Measurements from ENCODE around the gene HDC.

DNA sequence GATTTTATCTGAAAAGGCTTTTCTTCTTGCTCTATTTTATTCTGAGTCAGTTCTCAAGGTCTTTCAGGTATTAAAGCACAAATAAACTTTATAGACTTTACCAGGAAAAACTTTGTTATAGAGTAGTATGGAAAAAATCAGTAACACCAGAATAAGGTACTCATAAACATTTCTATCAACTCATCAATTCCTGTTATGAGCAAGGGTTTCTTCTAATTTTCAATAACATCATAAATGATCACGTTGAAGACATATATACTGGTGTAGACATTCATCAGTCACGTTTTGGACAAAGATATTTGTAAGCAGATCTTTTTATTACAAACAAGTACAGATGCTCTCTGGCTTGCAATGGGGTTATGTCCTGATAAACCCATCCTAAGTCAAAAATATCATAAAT is 9.6 kb upstream of the HDC start:
- TF ChIP-seq EP300 (IDR thresholded peaks at IDR 0.05), result no peak
- TF ChIP-seq, protein P1, sequence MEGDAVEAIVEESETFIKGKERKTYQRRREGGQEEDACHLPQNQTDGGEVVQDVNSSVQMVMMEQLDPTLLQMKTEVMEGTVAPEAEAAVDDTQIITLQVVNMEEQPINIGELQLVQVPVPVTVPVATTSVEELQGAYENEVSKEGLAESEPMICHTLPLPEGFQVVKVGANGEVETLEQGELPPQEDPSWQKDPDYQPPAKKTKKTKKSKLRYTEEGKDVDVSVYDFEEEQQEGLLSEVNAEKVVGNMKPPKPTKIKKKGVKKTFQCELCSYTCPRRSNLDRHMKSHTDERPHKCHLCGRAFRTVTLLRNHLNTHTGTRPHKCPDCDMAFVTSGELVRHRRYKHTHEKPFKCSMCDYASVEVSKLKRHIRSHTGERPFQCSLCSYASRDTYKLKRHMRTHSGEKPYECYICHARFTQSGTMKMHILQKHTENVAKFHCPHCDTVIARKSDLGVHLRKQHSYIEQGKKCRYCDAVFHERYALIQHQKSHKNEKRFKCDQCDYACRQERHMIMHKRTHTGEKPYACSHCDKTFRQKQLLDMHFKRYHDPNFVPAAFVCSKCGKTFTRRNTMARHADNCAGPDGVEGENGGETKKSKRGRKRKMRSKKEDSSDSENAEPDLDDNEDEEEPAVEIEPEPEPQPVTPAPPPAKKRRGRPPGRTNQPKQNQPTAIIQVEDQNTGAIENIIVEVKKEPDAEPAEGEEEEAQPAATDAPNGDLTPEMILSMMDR (IDR thresholded peaks at IDR 0.05), result no peak

Data from tibial nerve (tissue), 4 donors.